Measurements from ENCODE around the gene GMPR.

DNA sequence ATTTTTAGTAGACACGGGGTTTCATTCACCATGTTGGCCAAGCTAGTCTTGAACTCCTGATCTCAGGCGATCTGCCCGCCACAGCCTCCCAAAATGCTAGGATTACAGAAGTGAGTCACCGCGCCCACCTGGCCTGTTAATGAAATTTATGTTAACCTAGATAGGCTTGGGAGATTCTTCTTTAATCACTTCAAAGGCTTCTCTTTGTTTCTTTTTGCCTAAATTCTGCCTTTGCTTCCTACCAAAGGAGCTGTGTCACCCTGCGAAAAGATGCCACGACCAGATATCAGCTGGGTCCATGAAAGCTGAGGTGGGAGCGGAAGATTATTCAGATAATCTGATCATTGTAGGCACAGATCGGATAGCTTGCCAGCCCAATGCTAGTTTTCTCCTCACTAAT, 75.3 kb downstream of the GMPR start:
- TF ChIP-seq, protein P1, sequence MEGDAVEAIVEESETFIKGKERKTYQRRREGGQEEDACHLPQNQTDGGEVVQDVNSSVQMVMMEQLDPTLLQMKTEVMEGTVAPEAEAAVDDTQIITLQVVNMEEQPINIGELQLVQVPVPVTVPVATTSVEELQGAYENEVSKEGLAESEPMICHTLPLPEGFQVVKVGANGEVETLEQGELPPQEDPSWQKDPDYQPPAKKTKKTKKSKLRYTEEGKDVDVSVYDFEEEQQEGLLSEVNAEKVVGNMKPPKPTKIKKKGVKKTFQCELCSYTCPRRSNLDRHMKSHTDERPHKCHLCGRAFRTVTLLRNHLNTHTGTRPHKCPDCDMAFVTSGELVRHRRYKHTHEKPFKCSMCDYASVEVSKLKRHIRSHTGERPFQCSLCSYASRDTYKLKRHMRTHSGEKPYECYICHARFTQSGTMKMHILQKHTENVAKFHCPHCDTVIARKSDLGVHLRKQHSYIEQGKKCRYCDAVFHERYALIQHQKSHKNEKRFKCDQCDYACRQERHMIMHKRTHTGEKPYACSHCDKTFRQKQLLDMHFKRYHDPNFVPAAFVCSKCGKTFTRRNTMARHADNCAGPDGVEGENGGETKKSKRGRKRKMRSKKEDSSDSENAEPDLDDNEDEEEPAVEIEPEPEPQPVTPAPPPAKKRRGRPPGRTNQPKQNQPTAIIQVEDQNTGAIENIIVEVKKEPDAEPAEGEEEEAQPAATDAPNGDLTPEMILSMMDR (IDR thresholded peaks at IDR 0.05 in 8 of 11, conservative IDR thresholded peaks at IDR 0.05 in 3 of 11), result no peak
- no peak for TF ChIP-seq POLR2A (IDR thresholded peaks at IDR 0.05)
